ENCODE data around the gene TUBGCP6. TPM values are rescaled to one million over a fixed set of nuclear protein-coding genes. Genes with fewer than 3 reads are reported as not detected.

The TUBGCP6 gene
- total RNA-seq, 2 donors from 2014 or later: 19.2 to 33.4 TPM

GRCh38 chr22:50259302-50259701 is 14.5 kb upstream of the TUBGCP6 start:
- Histone ChIP-seq H3K36me3 (no peaks in the 10 kb centered on the region), H3K27ac (no peak overlapping the region), H3K4me3 (no peak overlapping the region), H3K4me1 (no peaks in the 10 kb centered on the region), H3K9me3 (no peaks in the 10 kb centered on the region), H3K9ac (ENCODE audit: low read depth in 2 of 2, low read length in 2 of 2) (no peak overlapping the region), H3K27me3 (peaks cover 24% of the 10 kb centered on the region)
- intact Hi-C loops (cut with DNase I): loop anchor here (10.0 kb wide), 1 partner anchor 245 kb away; the partner anchor contains the start of genes LMF2 and NCAPH2
- TF ChIP-seq, protein P1, sequence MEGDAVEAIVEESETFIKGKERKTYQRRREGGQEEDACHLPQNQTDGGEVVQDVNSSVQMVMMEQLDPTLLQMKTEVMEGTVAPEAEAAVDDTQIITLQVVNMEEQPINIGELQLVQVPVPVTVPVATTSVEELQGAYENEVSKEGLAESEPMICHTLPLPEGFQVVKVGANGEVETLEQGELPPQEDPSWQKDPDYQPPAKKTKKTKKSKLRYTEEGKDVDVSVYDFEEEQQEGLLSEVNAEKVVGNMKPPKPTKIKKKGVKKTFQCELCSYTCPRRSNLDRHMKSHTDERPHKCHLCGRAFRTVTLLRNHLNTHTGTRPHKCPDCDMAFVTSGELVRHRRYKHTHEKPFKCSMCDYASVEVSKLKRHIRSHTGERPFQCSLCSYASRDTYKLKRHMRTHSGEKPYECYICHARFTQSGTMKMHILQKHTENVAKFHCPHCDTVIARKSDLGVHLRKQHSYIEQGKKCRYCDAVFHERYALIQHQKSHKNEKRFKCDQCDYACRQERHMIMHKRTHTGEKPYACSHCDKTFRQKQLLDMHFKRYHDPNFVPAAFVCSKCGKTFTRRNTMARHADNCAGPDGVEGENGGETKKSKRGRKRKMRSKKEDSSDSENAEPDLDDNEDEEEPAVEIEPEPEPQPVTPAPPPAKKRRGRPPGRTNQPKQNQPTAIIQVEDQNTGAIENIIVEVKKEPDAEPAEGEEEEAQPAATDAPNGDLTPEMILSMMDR (IDR thresholded peaks at IDR 0.05): no peak
- no peak for DNase-seq

GRCh38 chr22:50258361-50259292 is 13.8 kb upstream of the TUBGCP6 start:
- no peak overlapping the region for H3K4me3 ChIP-seq
- no peaks in the 10 kb centered on the region for H3K9me3 ChIP-seq
- no peaks in the 10 kb centered on the region for H3K4me1 ChIP-seq
- DNase-seq: no peak
- H3K36me3 ChIP-seq: no peaks in the 10 kb centered on the region
- TF ChIP-seq, protein P1 (IDR thresholded peaks at IDR 0.05): no peak
- H3K27ac ChIP-seq: no peak overlapping the region
- intact Hi-C loops (cut with DNase I): loop anchor here (10.0 kb wide), 1 partner anchor 246 kb away; the partner anchor contains the start of genes LMF2 and NCAPH2
- H3K27me3 ChIP-seq: peaks cover 24% of the 10 kb centered on the region
- H3K9ac ChIP-seq (ENCODE audit: low read depth in 2 of 2, low read length in 2 of 2): no peak overlapping the region

DNA sequence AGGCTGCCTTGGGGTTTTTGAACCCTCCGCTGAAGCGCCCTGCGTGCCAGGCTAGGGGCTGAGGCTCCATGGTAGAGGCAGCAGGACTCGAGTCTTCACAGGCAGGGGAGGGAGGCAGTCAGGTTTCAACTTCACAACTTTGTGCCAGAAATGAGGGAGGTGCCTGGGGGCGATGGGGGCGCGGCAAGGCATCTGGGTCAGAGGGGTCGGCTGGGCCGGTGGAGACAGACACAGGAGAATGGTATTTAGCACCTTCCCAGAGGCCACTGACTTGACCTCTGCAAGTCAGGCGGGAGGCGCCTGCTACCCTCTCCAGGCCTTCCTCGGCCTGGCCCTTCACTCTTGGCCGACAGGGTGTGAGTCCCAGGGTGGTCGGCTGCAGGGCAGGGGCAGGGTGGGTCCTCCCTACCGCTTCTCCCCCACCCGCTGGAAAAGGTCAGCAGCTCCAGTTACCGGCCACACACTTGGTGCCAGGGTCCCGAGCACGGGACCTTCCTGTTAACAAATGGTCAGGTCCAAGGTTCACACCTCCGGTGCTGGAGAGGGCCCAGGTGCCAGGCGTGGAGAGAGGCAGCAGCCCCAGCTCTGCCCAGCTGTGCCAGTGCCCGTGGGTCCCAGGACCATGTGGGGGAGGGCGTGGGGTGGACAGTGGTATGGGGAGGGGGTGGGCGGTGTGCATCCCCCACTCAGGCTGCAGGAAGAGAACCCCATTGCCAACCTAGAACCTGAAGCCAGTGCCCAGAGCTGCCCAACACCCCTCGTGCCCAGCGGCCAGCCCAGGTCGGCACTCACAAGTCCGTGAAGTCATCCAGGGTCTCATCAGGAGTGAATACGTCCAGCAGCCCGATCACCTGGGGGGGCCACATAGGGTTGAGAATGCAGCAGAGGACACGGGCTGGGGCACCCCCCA is 12.9 kb upstream of the TUBGCP6 start:
- no peak for DNase-seq
- TF ChIP-seq, protein P1 (IDR thresholded peaks at IDR 0.05): no peak
- Histone ChIP-seq H3K4me1 (no peaks in the 10 kb centered on the region), H3K9me3 (no peaks in the 10 kb centered on the region), H3K36me3 (no peaks in the 10 kb centered on the region), H3K4me3 (no peak overlapping the region), H3K27me3 (peaks cover 16% of the 10 kb centered on the region), H3K9ac (ENCODE audit: low read depth in 2 of 2, low read length in 2 of 2) (no peak overlapping the region), H3K27ac (no peak overlapping the region)
- intact Hi-C loops (cut with DNase I): loop anchor here (10.0 kb wide), 1 partner anchor 247 kb away; the partner anchor contains the start of genes LMF2 and NCAPH2

DNA sequence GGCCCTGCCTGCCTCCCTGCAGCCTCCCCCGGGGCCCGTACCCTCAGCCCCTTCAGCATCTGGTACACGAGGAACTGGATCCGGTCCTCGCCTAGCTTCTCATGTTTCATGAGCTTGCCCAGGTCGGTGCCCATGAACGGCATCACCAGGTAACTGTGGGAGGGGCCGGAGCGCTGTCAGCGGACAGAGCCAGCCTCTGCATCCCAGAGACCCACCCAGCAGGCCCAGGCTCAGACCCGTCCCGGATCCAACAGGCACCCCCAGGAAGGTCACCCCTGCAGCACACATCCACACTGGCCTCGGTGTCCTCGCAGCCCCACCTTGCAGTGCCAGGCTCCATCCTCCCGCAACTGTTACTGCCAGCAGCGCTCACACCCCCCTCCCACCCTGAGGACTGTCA is 12.2 kb upstream of the TUBGCP6 start:
- Histone ChIP-seq H3K27ac (no peak overlapping the region), H3K9ac (ENCODE audit: low read depth in 2 of 2, low read length in 2 of 2) (no peak overlapping the region), H3K4me3 (no peak overlapping the region), H3K36me3 (no peaks in the 10 kb centered on the region), H3K27me3 (peaks cover 12% of the 10 kb centered on the region), H3K9me3 (no peaks in the 10 kb centered on the region), H3K4me1 (no peaks in the 10 kb centered on the region)
- intact Hi-C loops (cut with DNase I): loop anchor here (10.0 kb wide), 1 partner anchor 248 kb away; the partner anchor contains the start of genes LMF2 and NCAPH2
- TF ChIP-seq, protein P1 (IDR thresholded peaks at IDR 0.05): no peak
- no peak for DNase-seq

- H3K9ac ChIP-seq (ENCODE audit: low read depth in 2 of 2, low read length in 2 of 2): no peak overlapping the region
- H3K4me1 ChIP-seq: no peaks in the 10 kb centered on the region
- H3K9me3 ChIP-seq: no peaks in the 10 kb centered on the region
- no peak overlapping the region for H3K4me3 ChIP-seq
- TF ChIP-seq, protein P1 (IDR thresholded peaks at IDR 0.05): no peak
- H3K27me3 ChIP-seq: peaks cover 12% of the 10 kb centered on the region
- DNase-seq: no peak
- H3K27ac ChIP-seq: no peak overlapping the region
- no peaks in the 10 kb centered on the region for H3K36me3 ChIP-seq
- intact Hi-C loops (cut with DNase I): loop anchor here (10.0 kb wide), 1 partner anchor 248 kb away; the partner anchor contains the start of genes LMF2 and NCAPH2
Observed at GRCh38 chr22:50256258-50256862, 11.5 kb upstream of the TUBGCP6 start.
